CD4-positive, alpha-beta T cell treated with Interleukin-10 for 1 hour (primary cell): ENCODE results near the gene CHST2.

Source experiments
- DNase-seq: peaks from one replicate; pipeline ENCODE4 v3.0.0-alpha.2; 2020

Gene CHST2

GRCh38 chr3:143099210-143099609 is 20.4 kb upstream of the CHST2 start:
- no peak for DNase-seq

- DNase-seq: no peak
Observed at GRCh38 chr3:143099690-143100089, 19.9 kb upstream of the CHST2 start.

GRCh38 chr3:143100451-143100850 is 19.1 kb upstream of the CHST2 start:
- DNase-seq: no peak

GRCh38 chr3:143101792-143102381 is 17.7 kb upstream of the CHST2 start:
- no peak for DNase-seq

GRCh38 chr3:143103652-143104051 is 15.9 kb upstream of the CHST2 start:
- no peak for DNase-seq

- DNase-seq: no peak
Observed at GRCh38 chr3:143105170-143105569, 14.4 kb upstream of the CHST2 start.

- no peak for DNase-seq
Observed at GRCh38 chr3:143109861-143110260, 9.7 kb upstream of the CHST2 start.

- DNase-seq: no peak
Observed at GRCh38 chr3:143110371-143110770, 9.2 kb upstream of the CHST2 start.

- no peak for DNase-seq
Observed at GRCh38 chr3:143118630-143119008, 952 bp upstream of the CHST2 start.

GRCh38 chr3:143119974-143120715 is 574 bp downstream of the CHST2 start:
- peak; percentile 27 for DNase-seq

- DNase-seq: peak; percentile 38
Observed at GRCh38 chr3:143120716-143121240, 1.2 kb downstream of the CHST2 start.

- DNase-seq: peak; percentile 74
Observed at GRCh38 chr3:143121241-143122088, 1.9 kb downstream of the CHST2 start.

GRCh38 chr3:143122089-143122430 is 2.5 kb downstream of the CHST2 start:
- DNase-seq: no peak

GRCh38 chr3:143122608-143123352 is 3.2 kb downstream of the CHST2 start:
- DNase-seq: no peak

- DNase-seq: no peak
Observed at GRCh38 chr3:143123353-143123984, 3.9 kb downstream of the CHST2 start.

- no peak for DNase-seq
Observed at GRCh38 chr3:143124601-143125520, 5.3 kb downstream of the CHST2 start.

GRCh38 chr3:143127801-143128200 is 8.2 kb downstream of the CHST2 start:
- DNase-seq: no peak

- no peak for DNase-seq
Observed at GRCh38 chr3:143128227-143128955, 8.8 kb downstream of the CHST2 start.

GRCh38 chr3:143132246-143132980 is 12.8 kb downstream of the CHST2 start:
- no peak for DNase-seq

GRCh38 chr3:143134471-143134870 is 14.9 kb downstream of the CHST2 start:
- DNase-seq: no peak
